22Rv1 (cell line): ENCODE measurements around the gene PLEKHJ1.

Source experiments
- ZFX ChIP-seq: fragments of 450-650 bp; IDR thresholded peaks from 2 replicates; pipeline ENCODE4 v1.6.1; 2017; ENCODE audit warnings: antibody characterized with exemption, borderline replicate concordance
- TF ChIP-seq, protein P1 (sequence below): fragments of 450-650 bp; IDR thresholded peaks from 2 replicates; pipeline ENCODE4 v1.5.1; 2017; ENCODE audit warnings: mild to moderate bottlenecking

DNA sequence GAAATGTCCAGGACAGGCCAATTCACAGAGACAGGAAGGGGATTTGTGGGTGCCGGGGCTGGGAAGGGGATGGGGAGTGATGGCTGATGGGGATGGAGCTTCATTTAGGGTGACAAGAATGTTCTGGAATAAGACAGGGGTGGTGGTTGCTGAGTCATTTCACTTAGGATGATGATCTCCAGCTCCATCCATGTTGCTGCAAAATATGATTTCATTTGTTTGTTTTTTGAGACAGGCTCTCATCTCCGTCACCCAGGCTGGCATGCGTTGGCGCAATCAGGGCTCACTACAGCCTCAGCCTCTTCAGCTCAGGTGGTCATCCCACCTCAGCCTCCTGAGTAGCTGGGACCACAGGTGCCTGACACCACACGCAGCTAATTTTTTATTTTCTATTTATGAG lies 23.2 kb upstream of the PLEKHJ1 start:
- no peak for TF ChIP-seq ZFX
- TF ChIP-seq, protein P1, sequence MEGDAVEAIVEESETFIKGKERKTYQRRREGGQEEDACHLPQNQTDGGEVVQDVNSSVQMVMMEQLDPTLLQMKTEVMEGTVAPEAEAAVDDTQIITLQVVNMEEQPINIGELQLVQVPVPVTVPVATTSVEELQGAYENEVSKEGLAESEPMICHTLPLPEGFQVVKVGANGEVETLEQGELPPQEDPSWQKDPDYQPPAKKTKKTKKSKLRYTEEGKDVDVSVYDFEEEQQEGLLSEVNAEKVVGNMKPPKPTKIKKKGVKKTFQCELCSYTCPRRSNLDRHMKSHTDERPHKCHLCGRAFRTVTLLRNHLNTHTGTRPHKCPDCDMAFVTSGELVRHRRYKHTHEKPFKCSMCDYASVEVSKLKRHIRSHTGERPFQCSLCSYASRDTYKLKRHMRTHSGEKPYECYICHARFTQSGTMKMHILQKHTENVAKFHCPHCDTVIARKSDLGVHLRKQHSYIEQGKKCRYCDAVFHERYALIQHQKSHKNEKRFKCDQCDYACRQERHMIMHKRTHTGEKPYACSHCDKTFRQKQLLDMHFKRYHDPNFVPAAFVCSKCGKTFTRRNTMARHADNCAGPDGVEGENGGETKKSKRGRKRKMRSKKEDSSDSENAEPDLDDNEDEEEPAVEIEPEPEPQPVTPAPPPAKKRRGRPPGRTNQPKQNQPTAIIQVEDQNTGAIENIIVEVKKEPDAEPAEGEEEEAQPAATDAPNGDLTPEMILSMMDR: no peak
